Ramos (cell line): ENCODE results near the gene ASPA.
"Not testable (repeated sequence)": the region's sequence is repeated elsewhere in the genome, so short reads cannot be mapped to it uniquely, and the experiment has no call there.

Experiments
- in situ Hi-C: fragments of 300-500 bp; cut with MboI; formaldehyde crosslinking; loops from one replicate; pipeline ENCODE4 v1.14.3; 2022; ENCODE audit warnings: low sequenced_read_pairs; ENCODE audit not compliant: unreplicated experiment

The ASPA gene

DNA sequence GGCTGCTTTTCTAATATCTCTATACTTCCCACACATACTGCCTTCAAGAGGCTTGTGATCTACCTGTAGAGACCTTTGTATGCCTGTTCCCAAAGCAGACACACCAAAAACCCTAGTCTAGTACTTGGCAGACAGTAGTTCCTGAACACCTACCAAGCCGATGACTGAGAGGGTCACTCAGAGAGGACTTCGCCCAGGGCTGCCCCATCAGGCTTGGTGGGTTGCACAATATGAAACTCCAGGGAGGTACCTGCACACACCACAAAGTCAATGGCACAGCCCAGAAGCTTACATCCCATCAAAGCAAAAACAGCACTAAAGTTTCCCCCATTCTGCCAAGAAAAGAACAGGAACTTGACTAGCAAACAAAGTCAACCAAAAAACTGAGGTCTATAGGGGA is 30.3 kb downstream of the ASPA start:
- in situ Hi-C loops: no loop called here

DNA sequence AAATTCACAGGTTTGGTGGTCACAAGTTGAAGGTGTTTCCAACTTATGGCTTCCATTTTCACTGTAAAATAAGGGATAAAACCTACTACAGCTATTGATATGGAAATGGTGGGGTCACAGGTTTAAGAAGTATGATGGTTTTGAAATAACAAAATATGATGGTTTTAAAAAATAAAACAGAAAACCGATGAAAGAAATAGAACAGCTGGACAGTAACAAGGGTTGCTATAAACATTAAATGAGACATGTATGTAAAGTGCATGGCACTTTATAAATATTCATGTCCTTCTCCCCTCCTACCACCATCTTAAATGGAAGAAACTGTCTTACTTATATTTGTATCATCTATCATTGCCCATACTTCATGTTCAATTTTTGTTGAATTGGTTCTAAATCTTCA is 31.3 kb downstream of the ASPA start:
- in situ Hi-C loops: no loop called here

DNA sequence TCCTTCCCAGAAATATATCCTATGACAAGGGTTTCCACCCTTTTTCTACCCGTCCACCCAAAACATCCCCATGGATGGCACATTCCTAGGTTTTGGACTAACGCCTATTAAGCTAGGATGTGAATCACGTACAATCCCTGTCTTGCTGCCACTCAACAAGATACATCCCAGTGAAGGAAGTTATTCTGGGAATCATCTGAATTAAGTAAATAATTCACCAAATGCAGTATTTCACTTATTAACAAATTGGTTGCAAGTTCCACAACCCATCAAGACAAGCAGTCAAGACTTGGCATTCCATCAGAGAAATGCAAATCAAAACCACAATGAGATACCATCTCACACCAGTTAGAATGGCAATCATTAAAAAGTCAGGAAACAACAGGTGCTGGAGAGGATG is 32.1 kb downstream of the ASPA start:
- in situ Hi-C loops: no loop called here

DNA sequence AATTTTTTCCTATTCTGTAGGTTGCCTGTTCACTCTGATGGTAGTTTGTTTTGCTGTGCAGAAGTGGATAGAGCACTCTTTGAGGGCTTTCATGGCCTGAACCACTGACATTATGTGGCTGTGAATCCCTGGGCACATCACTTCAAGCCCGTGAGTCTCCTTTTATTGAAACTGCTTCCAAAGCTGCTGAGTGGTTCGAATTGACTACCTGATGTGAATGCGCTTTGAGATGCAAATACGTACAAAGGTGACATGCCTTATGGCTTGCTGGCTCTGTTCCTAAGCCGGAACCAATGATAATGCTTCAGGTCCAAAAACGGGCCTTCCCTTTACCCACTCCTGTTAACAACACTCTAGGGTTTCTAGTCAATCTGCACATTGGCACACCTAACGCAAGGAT is 34.3 kb downstream of the ASPA start:
- in situ Hi-C loops: no loop called here

GRCh38 chr17:3511852-3512504 is 36.2 kb downstream of the ASPA start:
- in situ Hi-C loops: no loop called here

DNA sequence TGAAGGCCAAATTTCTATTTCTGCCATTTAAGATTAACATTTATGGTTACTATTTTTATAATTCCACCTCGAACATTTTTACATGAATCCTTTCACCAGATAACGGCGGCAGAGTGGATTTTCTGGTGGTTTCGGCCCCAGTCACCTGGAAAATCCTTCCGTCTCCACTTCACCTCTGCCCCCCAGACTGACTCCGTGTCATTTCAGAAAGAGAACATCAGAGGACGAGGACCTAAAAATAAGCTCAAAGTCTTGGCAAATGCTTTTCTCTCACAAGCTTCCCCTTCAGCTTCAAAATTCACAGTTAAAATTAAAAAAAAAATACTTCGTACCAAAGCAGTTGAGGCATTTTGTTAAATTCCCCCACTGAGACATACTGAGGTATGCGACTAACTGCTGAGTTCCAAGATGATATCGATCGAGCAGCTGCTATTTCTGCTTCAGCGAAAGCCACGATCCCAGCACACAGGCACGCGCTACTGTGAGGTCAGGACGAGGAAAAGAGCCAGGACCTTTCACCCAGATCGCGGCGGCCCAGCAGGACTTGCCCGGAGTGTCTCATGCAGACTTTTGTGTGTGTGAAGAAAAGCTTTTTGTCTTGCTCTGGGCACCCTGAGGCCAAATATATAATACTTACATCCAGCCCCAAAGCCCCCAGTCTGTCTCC is 36.8 kb downstream of the ASPA start:
- in situ Hi-C loops: no loop called here

DNA sequence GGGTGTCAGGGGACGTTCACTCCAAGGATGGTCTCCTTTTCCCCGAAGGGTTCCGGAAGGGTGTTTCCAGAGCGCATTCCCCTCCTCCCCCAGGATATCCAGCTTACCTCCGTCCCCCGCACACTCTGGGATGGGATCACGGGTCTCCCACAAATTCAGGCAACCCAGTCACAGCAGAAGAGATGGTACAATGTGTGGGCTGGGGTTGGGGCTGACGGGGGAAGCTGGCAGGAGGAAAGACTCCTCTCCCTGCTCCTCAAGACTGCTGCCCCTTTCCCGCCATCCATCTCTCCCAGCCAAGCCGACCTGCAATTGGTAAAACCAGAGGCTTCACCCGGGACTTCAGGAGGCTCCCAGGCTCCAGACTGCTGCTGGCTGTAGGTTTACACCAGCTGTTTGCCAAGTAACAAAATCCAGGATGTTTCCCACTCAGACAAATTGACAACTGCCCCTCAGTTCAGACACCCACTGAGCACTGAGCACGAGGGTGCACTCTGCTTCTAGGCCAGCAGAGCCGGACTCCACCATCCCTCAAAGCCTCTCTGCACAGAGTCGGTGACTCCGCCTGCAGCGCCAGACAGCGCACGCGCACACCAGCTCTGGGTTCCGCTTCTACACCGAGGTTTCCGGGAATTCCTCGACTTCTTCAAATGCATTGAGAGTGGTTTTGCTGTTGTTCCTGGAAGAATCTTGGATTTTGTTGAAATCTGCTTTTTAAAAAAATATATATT is 37.7 kb downstream of the ASPA start:
- in situ Hi-C loops: no loop called here

- in situ Hi-C loops: not testable (repeated sequence)
Observed at GRCh38 chr17:3514167-3514566, 38.4 kb downstream of the ASPA start.

DNA sequence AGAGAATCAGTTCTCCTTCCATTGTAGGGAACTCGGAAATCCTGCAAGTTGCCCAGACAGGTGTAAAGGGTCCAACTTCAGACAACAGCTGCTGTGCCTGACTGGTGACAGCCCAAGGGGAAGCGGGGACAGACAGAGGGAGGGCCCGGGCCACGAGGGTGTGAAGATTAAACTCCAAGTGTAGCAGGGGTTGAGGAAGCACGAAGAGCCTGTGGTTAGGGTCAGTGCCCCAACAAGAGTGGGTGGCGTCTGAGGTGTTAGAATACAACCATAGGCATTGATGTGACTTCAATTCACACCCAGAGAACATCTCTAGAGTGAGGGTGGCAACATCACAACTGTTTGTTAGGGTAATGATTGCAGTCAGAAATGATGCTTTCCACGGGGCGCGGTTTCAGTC is 39.1 kb downstream of the ASPA start:
- in situ Hi-C loops: no loop called here

DNA sequence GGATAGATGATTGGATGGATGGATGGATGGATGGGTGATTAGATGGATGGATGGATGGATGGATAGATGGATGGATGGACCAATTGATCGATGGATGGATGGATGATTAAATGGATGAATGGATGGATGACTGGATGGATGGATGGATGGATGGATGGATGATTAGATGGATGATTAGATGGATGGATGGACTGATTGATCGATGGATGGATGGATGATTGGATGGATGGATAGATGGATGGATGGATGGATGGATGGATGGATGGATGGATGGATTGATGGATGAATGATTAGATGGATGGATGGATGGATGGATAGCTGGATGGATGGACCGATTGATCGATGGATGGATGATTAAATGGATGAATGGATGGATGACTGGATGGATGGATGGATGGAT is 43.7 kb downstream of the ASPA start:
- in situ Hi-C loops: not testable (repeated sequence)

DNA sequence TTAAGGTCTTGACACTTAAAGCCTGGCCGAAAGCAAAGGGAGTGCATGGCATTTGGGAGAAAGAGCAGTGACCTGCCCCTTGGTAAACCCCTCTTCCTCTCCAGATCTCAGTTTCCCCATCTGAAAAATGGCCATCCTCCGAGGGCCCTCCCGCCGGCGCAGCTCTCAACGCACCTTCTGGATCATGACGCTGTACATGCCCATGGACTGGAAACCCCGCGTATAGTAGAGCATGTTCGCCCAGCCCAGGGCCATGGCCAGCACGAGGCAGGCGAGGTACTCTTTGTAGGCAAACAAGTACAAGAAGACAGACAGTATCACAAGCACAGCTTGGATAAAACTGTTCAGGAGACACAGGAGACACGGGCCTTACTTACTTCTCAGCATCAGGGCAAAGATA is 48.2 kb downstream of the ASPA start:
- in situ Hi-C loops: no loop called here

DNA sequence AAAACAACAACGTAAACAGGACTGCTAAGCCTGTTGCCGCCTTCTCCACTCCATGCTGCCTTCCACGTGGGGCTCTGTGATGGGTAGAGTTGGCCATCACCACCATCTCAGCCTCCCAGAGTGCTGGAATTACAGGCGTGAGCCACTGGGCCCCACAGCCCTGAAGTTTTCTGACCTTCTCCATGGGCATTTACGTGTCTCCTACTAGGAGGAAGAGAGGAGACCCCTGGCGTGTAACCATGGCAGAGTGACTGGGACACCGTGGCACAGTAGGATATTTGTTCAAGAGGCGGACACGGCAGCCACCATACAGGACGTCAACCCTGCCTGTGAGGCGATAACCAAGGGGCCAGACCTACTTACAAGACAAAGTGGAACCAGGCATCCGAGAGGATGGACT is 50.7 kb downstream of the ASPA start:
- in situ Hi-C loops: no loop called here

- in situ Hi-C loops: no loop called here
Observed at GRCh38 chr17:3526971-3527370, 51.2 kb downstream of the ASPA start.

- in situ Hi-C loops: no loop called here
Observed at GRCh38 chr17:3527468-3527867, 51.7 kb downstream of the ASPA start.

- in situ Hi-C loops: no loop called here
Observed at GRCh38 chr17:3527896-3528295, 52.1 kb downstream of the ASPA start.

GRCh38 chr17:3528403-3528851 is 52.6 kb downstream of the ASPA start:
- in situ Hi-C loops: no loop called here

- in situ Hi-C loops: no loop called here
Observed at GRCh38 chr17:3528880-3529511, 53.2 kb downstream of the ASPA start.

- in situ Hi-C loops: no loop called here
Observed at GRCh38 chr17:3529817-3530741, 54.3 kb downstream of the ASPA start.

- in situ Hi-C loops: no loop called here
Observed at GRCh38 chr17:3531266-3532101, 55.7 kb downstream of the ASPA start.
